Endothelial cell of umbilical vein (primary cell): ENCODE measurements around the gene FLNB.

Source experiments
- EZH2 ChIP-seq: IDR thresholded peaks from 2 replicates; pipeline ENCODE4 v1.6.1; 2012; ENCODE audit warnings: borderline replicate concordance, low read depth, mild to moderate bottlenecking, moderate library complexity, low read length, inconsistent platforms; ENCODE audit not compliant: severe bottlenecking
- FOS ChIP-seq: IDR thresholded peaks from 2 replicates; pipeline ENCODE4 v1.6.1; 2011; ENCODE audit warnings: mild to moderate bottlenecking, low read length, moderate library complexity, borderline replicate concordance; ENCODE audit not compliant: insufficient read depth
- JUN ChIP-seq: IDR thresholded peaks from 2 replicates; pipeline ENCODE4 v1.6.1; 2011; ENCODE audit warnings: borderline replicate concordance, low read depth; ENCODE audit not compliant: insufficient read length, insufficient read depth
- MYC ChIP-seq: IDR thresholded peaks from one replicate; pipeline ENCODE4 v1.6.1; 2011; ENCODE audit warnings: mild to moderate bottlenecking, low read depth, low read length
- POLR2A ChIP-seq: IDR thresholded peaks from 2 replicates; pipeline ENCODE4 v1.6.1; 2012; ENCODE audit warnings: low read depth, mild to moderate bottlenecking, control low read depth, low read length
- POLR2AphosphoS5 ChIP-seq: IDR thresholded peaks from 2 replicates; pipeline ENCODE4 v1.6.1; 2012; ENCODE audit warnings: low read depth, mild to moderate bottlenecking, control low read depth, low read length, moderate library complexity; ENCODE audit not compliant: insufficient read depth
- TF ChIP-seq, protein P1 (sequence below), 2 donors: IDR thresholded peaks; 1 replicate in 1 of 2; 2 replicates in 1 of 2; pipeline ENCODE4 v1.5.1; 2011; ENCODE audit warnings: low read length in 2 of 2, mild to moderate bottlenecking in 2 of 2, moderate library complexity in 2 of 2, control low read depth in 1 of 2, inconsistent platforms in 1 of 2, low read depth in 1 of 2; ENCODE audit not compliant: insufficient read depth in 1 of 2; ENCODE audit errors: extremely low read depth in 1 of 2
- TF ChIP-seq, protein P2 (sequence below): IDR thresholded peaks from 2 replicates; pipeline ENCODE4 v1.6.1; 2011; ENCODE audit not compliant: insufficient read depth, insufficient read length

DNA sequence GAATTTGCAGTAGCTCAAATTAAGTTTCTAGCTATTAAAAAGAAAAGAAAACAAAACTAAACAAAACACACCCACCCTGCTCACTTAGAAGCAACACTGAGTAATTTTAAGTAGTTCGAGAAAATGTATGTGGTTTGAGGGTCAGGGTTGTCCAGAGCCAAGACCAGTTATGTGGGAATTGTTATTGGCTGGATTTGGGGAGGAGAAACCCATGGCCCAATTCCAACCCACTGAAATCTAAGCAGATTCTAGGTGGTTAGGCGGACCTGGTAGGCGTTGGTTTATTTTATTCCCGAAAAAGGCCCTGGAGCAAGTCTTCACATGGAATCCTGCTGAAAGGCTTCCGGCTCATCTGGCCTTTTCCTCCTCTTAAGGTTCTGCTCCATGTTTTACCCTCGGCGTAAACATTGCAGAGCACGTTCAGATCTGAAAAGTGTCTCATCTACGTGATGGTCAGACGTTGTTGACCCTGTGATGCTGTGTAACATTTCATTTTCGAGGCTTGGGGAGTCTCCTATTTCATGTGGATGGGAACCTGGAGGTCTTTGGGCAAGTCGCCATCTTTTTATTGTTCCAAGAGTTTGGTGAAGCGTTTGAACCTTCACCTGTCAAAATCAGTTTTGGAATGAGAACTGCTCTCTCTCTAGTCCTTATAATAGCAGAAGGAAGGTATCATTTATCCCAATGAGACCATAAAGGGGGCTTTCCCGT is 64.0 kb downstream of the FLNB start:
- TF ChIP-seq MYC (no peak), POLR2A (peak; percentile 34), JUN (no peak), EZH2 (no peak), FOS (no peak), POLR2AphosphoS5 (no peak)
- TF ChIP-seq, protein P1, sequence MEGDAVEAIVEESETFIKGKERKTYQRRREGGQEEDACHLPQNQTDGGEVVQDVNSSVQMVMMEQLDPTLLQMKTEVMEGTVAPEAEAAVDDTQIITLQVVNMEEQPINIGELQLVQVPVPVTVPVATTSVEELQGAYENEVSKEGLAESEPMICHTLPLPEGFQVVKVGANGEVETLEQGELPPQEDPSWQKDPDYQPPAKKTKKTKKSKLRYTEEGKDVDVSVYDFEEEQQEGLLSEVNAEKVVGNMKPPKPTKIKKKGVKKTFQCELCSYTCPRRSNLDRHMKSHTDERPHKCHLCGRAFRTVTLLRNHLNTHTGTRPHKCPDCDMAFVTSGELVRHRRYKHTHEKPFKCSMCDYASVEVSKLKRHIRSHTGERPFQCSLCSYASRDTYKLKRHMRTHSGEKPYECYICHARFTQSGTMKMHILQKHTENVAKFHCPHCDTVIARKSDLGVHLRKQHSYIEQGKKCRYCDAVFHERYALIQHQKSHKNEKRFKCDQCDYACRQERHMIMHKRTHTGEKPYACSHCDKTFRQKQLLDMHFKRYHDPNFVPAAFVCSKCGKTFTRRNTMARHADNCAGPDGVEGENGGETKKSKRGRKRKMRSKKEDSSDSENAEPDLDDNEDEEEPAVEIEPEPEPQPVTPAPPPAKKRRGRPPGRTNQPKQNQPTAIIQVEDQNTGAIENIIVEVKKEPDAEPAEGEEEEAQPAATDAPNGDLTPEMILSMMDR (IDR thresholded peaks at IDR 0.05; ENCODE audit: extremely low read depth in 1 of 2, insufficient read depth in 1 of 2, low read depth in 1 of 2, low read length in 2 of 2), result no peak
- TF ChIP-seq, protein P2, sequence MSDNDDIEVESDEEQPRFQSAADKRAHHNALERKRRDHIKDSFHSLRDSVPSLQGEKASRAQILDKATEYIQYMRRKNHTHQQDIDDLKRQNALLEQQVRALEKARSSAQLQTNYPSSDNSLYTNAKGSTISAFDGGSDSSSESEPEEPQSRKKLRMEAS, result no peak
